Epithelial cell of proximal tubule (primary cell): ENCODE data around the gene OSBPL9. TPM values are rescaled to one million over a fixed set of nuclear protein-coding genes. Genes with fewer than 3 reads are reported as not detected.

Experiments
- DNase-seq: peaks from one replicate; pipeline ENCODE4 v3.0.0-alpha.2; 2011; ENCODE audit warnings: low read depth
- H3K4me3 ChIP-seq: 2 replicates; pipeline ENCODE4 v1.5.1; 2011; ENCODE audit warnings: low read depth, mild to moderate bottlenecking, low read length
- CTCF ChIP-seq: conservative IDR thresholded peaks from 2 replicates; pipeline ENCODE4 v1.5.1; 2012; ENCODE audit warnings: low read depth, mild to moderate bottlenecking, low read length
- total RNA-seq: library from RNA; depleted of rRNA; stranded (reverse); fragments of >200 nt; gene quantifications from 2 replicates; pipeline ENCODE4 v1.2.3, GENCODE V29; 2015

Gene OSBPL9
- total RNA-seq, 1 donor from 2014 or later: 69.7 TPM

- no peak for TF ChIP-seq CTCF
- DNase-seq: no peak
- no peak overlapping the region for H3K4me3 ChIP-seq
These were observed 33.4 kb upstream of the OSBPL9 start for GRCh38 chr1:51583532-51583931.

GRCh38 chr1:51584021-51584420 lies 32.9 kb upstream of the OSBPL9 start:
- no peak for DNase-seq
- no peak for TF ChIP-seq CTCF
- H3K4me3 ChIP-seq: no peak overlapping the region

DNA sequence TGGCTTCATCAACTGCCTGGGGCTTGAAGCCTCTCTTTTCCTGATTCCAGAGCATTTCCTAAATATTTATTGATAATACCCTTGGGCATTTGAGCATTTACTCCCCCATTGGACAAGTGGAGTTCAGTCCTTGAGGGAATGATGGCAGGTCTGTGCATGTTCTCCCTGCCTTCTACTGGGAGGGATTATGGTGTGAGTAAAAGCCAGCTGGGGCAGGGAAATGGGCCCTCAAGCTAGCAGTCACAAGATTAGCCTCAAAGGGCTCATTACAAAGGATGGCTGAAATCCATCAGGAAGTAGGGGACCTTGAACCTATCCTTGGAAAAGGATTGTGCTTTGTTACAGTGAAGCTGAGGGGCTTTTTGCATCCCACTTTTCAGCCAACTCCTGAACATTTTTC lies 24.2 kb upstream of the OSBPL9 start:
- H3K4me3 ChIP-seq: no peak overlapping the region
- DNase-seq: no peak
- no peak for TF ChIP-seq CTCF

- no peak for DNase-seq
These were observed 22.2 kb upstream of the OSBPL9 start for GRCh38 chr1:51594716-51595115.

DNA sequence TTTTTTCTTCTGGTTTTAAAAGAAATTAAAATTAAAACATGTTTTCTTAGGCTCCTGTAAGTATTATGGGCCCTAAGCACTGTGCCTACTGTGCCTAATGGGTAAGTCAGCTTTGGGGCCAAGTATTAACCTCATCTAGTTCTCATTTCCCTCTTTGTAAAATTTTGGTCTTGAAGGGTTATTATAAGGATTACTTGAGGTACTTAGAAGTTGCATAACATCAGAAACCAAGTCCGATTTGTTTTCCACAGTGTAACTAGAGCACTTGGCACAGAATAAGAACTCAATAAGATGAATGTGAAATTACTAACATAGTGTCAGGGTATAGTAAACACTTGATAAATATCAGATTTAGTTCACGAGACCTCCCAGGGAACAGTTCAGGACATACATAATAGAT lies 16.4 kb upstream of the OSBPL9 start:
- TF ChIP-seq CTCF: no peak
- H3K4me3 ChIP-seq: no peak overlapping the region
- no peak for DNase-seq

More at GRCh38 chr1:51594716-51595115, 22.2 kb upstream of the OSBPL9 start:
- no peak for TF ChIP-seq CTCF
- no peak overlapping the region for H3K4me3 ChIP-seq

- DNase-seq: no peak
- no peak for TF ChIP-seq CTCF
- H3K4me3 ChIP-seq: no peak overlapping the region
These were observed 15.9 kb upstream of the OSBPL9 start for GRCh38 chr1:51600965-51601364.

DNA sequence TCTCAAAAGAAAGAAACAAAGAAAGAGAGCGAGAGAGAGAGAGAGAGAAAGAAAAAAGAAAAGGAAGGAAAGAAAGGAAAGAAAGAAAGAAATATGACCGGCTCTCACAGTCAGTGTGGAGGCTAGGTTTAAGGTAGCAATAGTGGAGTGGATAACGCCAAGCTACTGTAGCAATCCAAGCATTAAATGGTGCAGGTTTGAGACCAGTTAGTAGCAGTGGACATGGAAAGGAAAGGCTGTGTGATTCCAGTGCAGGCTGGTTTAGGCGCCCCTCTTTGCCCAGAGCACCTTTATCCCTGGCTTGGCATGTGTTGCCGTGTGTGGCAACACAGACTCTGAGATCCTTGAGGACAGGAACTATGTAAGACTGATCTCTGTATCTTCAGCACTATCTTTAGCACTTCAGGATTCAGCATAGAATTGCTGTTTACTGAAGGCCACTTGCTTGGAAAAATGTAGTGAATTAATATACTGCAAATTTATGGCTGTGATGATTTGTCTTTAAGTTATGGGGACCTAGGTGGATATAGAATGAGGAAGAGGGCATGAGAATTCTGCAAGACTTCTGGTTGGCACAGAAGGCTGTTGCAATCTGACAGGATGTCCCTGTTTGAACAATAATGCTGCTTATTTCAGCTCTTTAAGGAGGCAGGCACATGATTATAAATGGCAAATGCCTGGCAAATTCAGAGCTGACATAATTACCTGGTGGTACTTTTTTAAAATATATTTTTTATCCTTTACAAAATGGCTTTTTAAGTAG lies 10.8 kb upstream of the OSBPL9 start:
- DNase-seq: no peak
- TF ChIP-seq CTCF: no peak
- no peak overlapping the region for H3K4me3 ChIP-seq
